Activated CD8-positive, alpha-beta T cell treated with anti-CD3 and anti-CD28 coated beads for 36 hours (primary cell): Measurements from ENCODE around the gene PCDH10. TPM values are rescaled to one million over a fixed set of nuclear protein-coding genes. Genes with fewer than 3 reads are reported as not detected.

ENCODE experiments used
- ATAC-seq: fragments of 200-7000 bp; cut with Tn5 transposase; one replicate; pipeline ENCODE4 v1.10.0; 2021; ENCODE audit warnings: mild to moderate bottlenecking, moderate library complexity
- CTCF ChIA-PET: fragments of 350-600 bp; sonication (Branson Sonifier 250); formaldehyde crosslinking; loops from one replicate; lab custom pipeline; 2021; ENCODE audit warnings: antibody characterized with exemption; lab: Charles Lee
- POLR2A ChIA-PET: fragments of 350-600 bp; sonication (Branson Sonifier 250); formaldehyde crosslinking; loops from one replicate; lab custom pipeline; 2021; ENCODE audit warnings: antibody characterized with exemption; lab: Charles Lee
- DNase-seq: peaks from one replicate; pipeline ENCODE4 v3.0.0-alpha.2; 2020
- H3K27ac Mint-ChIP-seq: one replicate; pipeline ENCODE4 v1.8.0; 2021; ENCODE audit warnings: mild to moderate bottlenecking, mixed read lengths
- H3K27me3 Mint-ChIP-seq: one replicate; pipeline ENCODE4 v1.8.0; 2021; ENCODE audit warnings: mixed read lengths
- H3K36me3 Mint-ChIP-seq: one replicate; pipeline ENCODE4 v1.8.0; 2021; ENCODE audit warnings: low read depth, mixed read lengths
- H3K4me1 Mint-ChIP-seq: one replicate; pipeline ENCODE4 v1.8.0; 2021; ENCODE audit warnings: low read depth, mixed read lengths
- H3K4me3 Mint-ChIP-seq: one replicate; pipeline ENCODE4 v1.8.0; 2021; ENCODE audit warnings: mild to moderate bottlenecking, moderate library complexity, mixed read lengths
- H3K9me3 Mint-ChIP-seq: one replicate; pipeline ENCODE4 v1.8.0; 2021; ENCODE audit warnings: mixed read lengths
- intact Hi-C: fragments of 100-400 bp; cut with micrococcal nuclease; formaldehyde crosslinking; loops from one replicate; pipeline ENCODE4 v1.10.0; 2022
- total RNA-seq, 2 experiments: library from RNA; stranded (reverse); gene quantifications; one replicate each; pipeline ENCODE4 v1.2.3, GENCODE V29; 2021
- TF ChIP-seq, protein P1 (sequence below): fragments of 200-600 bp; IDR thresholded peaks from one replicate; pipeline ENCODE4 v1.8.0; 2022; ENCODE audit warnings: antibody characterized with exemption, mild to moderate bottlenecking

PCDH10 gene
- total RNA-seq, 2 experiments from 2014 or later = not detected

- peaks cover 3% of the 10 kb centered on the region for H3K27me3 Mint-ChIP-seq
- ChIA-PET CTCF (no interaction called here), POLR2A (no interaction called here)
- no peak overlapping the region for H3K27ac Mint-ChIP-seq
- DNase-seq (no peak), ATAC-seq (no peak)
- no peaks in the 10 kb centered on the region for H3K36me3 Mint-ChIP-seq
- no peaks in the 10 kb centered on the region for H3K9me3 Mint-ChIP-seq
- no peak overlapping the region for H3K4me3 Mint-ChIP-seq
- TF ChIP-seq, protein P1, sequence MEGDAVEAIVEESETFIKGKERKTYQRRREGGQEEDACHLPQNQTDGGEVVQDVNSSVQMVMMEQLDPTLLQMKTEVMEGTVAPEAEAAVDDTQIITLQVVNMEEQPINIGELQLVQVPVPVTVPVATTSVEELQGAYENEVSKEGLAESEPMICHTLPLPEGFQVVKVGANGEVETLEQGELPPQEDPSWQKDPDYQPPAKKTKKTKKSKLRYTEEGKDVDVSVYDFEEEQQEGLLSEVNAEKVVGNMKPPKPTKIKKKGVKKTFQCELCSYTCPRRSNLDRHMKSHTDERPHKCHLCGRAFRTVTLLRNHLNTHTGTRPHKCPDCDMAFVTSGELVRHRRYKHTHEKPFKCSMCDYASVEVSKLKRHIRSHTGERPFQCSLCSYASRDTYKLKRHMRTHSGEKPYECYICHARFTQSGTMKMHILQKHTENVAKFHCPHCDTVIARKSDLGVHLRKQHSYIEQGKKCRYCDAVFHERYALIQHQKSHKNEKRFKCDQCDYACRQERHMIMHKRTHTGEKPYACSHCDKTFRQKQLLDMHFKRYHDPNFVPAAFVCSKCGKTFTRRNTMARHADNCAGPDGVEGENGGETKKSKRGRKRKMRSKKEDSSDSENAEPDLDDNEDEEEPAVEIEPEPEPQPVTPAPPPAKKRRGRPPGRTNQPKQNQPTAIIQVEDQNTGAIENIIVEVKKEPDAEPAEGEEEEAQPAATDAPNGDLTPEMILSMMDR = no peak
- intact Hi-C loops = no loop called here
- no peaks in the 10 kb centered on the region for H3K4me1 Mint-ChIP-seq
Observed at GRCh38 chr4:133137571-133137970, 11.5 kb upstream of the PCDH10 start.

- ChIA-PET POLR2A (no interaction called here), CTCF (no interaction called here)
- Mint-ChIP-seq H3K36me3 (peaks cover 2% of the 10 kb centered on the region), H3K27ac (no peak overlapping the region), H3K4me3 (no peak overlapping the region), H3K27me3 (peaks cover 41% of the 10 kb centered on the region), H3K9me3 (peaks cover 2% of the 10 kb centered on the region), H3K4me1 (peaks cover 7% of the 10 kb centered on the region)
- ATAC-seq = no peak
- DNase-seq = no peak
- intact Hi-C loops = no loop called here
- TF ChIP-seq, protein P1 = no peak
Observed at GRCh38 chr4:133143775-133144430, 5.2 kb upstream of the PCDH10 start.

- Mint-ChIP-seq H3K4me1 (peaks cover 18% of the 10 kb centered on the region), H3K9me3 (peaks cover 2% of the 10 kb centered on the region), H3K27ac (no peak overlapping the region), H3K36me3 (peaks cover 2% of the 10 kb centered on the region), H3K4me3 (no peak overlapping the region), H3K27me3 (peaks cover 53% of the 10 kb centered on the region)
- DNase-seq (no peak), ATAC-seq (no peak)
- intact Hi-C loops = no loop called here
- ChIA-PET CTCF (no interaction called here), POLR2A (no interaction called here)
- TF ChIP-seq, protein P1 = no peak
Observed at GRCh38 chr4:133145241-133145640, 3.9 kb upstream of the PCDH10 start.

GRCh38 chr4:133145758-133146573 lies 3.1 kb upstream of the PCDH10 start:
- Mint-ChIP-seq H3K36me3 (peaks cover 2% of the 10 kb centered on the region), H3K27ac (no peak overlapping the region)

More at GRCh38 chr4:133145758-133146573, 3.1 kb upstream of the PCDH10 start:
- ChIA-PET CTCF (interaction anchor here (0.9 to 1.3 kb wide), 4 partner anchors 15 to 25 kb away, joined by 3 to 6 read pairs (median 3); no protein-coding TSS in a partner anchor), POLR2A (no interaction called here)
- ATAC-seq (no peak), DNase-seq (no peak)
- TF ChIP-seq, protein P1 = no peak
- Mint-ChIP-seq H3K27me3 (peaks cover 57% of the 10 kb centered on the region), H3K4me3 (no peak overlapping the region), H3K4me1 (peaks cover 18% of the 10 kb centered on the region), H3K9me3 (peaks cover 2% of the 10 kb centered on the region)
- intact Hi-C loops = no loop called here
